Measurements from ENCODE around the gene DYNLL1. TPM values are rescaled to one million over a fixed set of nuclear protein-coding genes. Genes with fewer than 3 reads are reported as not detected.
A peak's percentile ranks its signal among the peaks of the same experiment; 100 is the strongest.

Gene DYNLL1
- total RNA-seq, 1 donor: 168 TPM

GRCh38 chr12:120489018-120489417 is 6.9 kb upstream of the DYNLL1 start:
- H3K4me3 ChIP-seq (ENCODE audit: insufficient read depth, low read length): no peak overlapping the region
- DNase-seq (ENCODE audit: insufficient read length, low spot score, missing footprints): no peak
- H3K9me3 ChIP-seq (ENCODE audit: low read depth, low read length): no peaks in the 10 kb centered on the region
- H3K4me1 ChIP-seq (ENCODE audit: insufficient read depth, low read length): no peaks in the 10 kb centered on the region
- peaks cover 6% of the 10 kb centered on the region for H4K20me1 ChIP-seq (ENCODE audit: insufficient read depth, low read length)
- no peaks in the 10 kb centered on the region for H3K27me3 ChIP-seq (ENCODE audit: insufficient read depth, low read length)
- H3K79me2 ChIP-seq (ENCODE audit: insufficient read depth, low read length): no peaks in the 10 kb centered on the region
- no peak for TF ChIP-seq CTCF (IDR thresholded peaks at IDR 0.05; ENCODE audit: extremely low read depth, low read depth, low read length)
- no peak overlapping the region for H3K27ac ChIP-seq (ENCODE audit: low read depth, low read length)
- no peak overlapping the region for H2AFZ ChIP-seq (ENCODE audit: low read length)
- H3K4me2 ChIP-seq (ENCODE audit: insufficient read depth, low read length): no peak overlapping the region
- peaks cover 5% of the 10 kb centered on the region for H3K36me3 ChIP-seq (ENCODE audit: insufficient read depth, low read length)

- no peak for DNase-seq (ENCODE audit: insufficient read length, low spot score, missing footprints)
- no peak for TF ChIP-seq CTCF (IDR thresholded peaks at IDR 0.05; ENCODE audit: extremely low read depth, low read depth, low read length)
These were observed 5.6 kb upstream of the DYNLL1 start for GRCh38 chr12:120490325-120490724.

GRCh38 chr12:120490833-120491512 is 4.9 kb upstream of the DYNLL1 start:
- Histone ChIP-seq H3K9me3 (ENCODE audit: low read depth, low read length) (no peaks in the 10 kb centered on the region), H3K36me3 (ENCODE audit: insufficient read depth, low read length) (peaks cover 5% of the 10 kb centered on the region), H3K4me3 (ENCODE audit: insufficient read depth, low read length) (no peak overlapping the region), H2AFZ (ENCODE audit: low read length) (no peak overlapping the region), H3K4me2 (ENCODE audit: insufficient read depth, low read length) (no peak overlapping the region), H3K4me1 (ENCODE audit: insufficient read depth, low read length) (peaks cover 9% of the 10 kb centered on the region), H3K79me2 (ENCODE audit: insufficient read depth, low read length) (peaks cover 13% of the 10 kb centered on the region), H3K27me3 (ENCODE audit: insufficient read depth, low read length) (no peaks in the 10 kb centered on the region), H3K27ac (ENCODE audit: low read depth, low read length) (no peak overlapping the region), H4K20me1 (ENCODE audit: insufficient read depth, low read length) (peaks cover 6% of the 10 kb centered on the region)
- peak; percentile 56 for DNase-seq (ENCODE audit: insufficient read length, low spot score, missing footprints)
- no peak for TF ChIP-seq CTCF (IDR thresholded peaks at IDR 0.05; ENCODE audit: extremely low read depth, low read depth, low read length)

More at GRCh38 chr12:120490325-120490724, 5.6 kb upstream of the DYNLL1 start:
- Histone ChIP-seq H3K4me1 (ENCODE audit: insufficient read depth, low read length) (peaks cover 8% of the 10 kb centered on the region), H2AFZ (ENCODE audit: low read length) (no peak overlapping the region), H3K36me3 (ENCODE audit: insufficient read depth, low read length) (peaks cover 5% of the 10 kb centered on the region), H3K27me3 (ENCODE audit: insufficient read depth, low read length) (no peaks in the 10 kb centered on the region), H4K20me1 (ENCODE audit: insufficient read depth, low read length) (peaks cover 6% of the 10 kb centered on the region), H3K9me3 (ENCODE audit: low read depth, low read length) (no peaks in the 10 kb centered on the region), H3K79me2 (ENCODE audit: insufficient read depth, low read length) (peaks cover 8% of the 10 kb centered on the region), H3K4me2 (ENCODE audit: insufficient read depth, low read length) (no peak overlapping the region), H3K4me3 (ENCODE audit: insufficient read depth, low read length) (no peak overlapping the region), H3K27ac (ENCODE audit: low read depth, low read length) (no peak overlapping the region)

- DNase-seq (ENCODE audit: insufficient read length, low spot score, missing footprints): peak; percentile 67
- no peak for TF ChIP-seq CTCF (IDR thresholded peaks at IDR 0.05; ENCODE audit: extremely low read depth, low read depth, low read length)
- Histone ChIP-seq H3K27me3 (ENCODE audit: insufficient read depth, low read length) (no peaks in the 10 kb centered on the region), H3K4me1 (ENCODE audit: insufficient read depth, low read length) (peaks cover 20% of the 10 kb centered on the region), H3K27ac (ENCODE audit: low read depth, low read length) (peak overlapping the region; percentile 55), H3K79me2 (ENCODE audit: insufficient read depth, low read length) (peaks cover 40% of the 10 kb centered on the region), H2AFZ (ENCODE audit: low read length) (peak overlapping the region; percentile 79), H3K36me3 (ENCODE audit: insufficient read depth, low read length) (peaks cover 22% of the 10 kb centered on the region), H4K20me1 (ENCODE audit: insufficient read depth, low read length) (peaks cover 19% of the 10 kb centered on the region), H3K9me3 (ENCODE audit: low read depth, low read length) (no peaks in the 10 kb centered on the region), H3K4me2 (ENCODE audit: insufficient read depth, low read length) (peak overlapping the region; percentile 94), H3K4me3 (ENCODE audit: insufficient read depth, low read length) (peak overlapping the region; percentile 91)
These were observed 655 bp upstream of the DYNLL1 start for GRCh38 chr12:120495186-120495730.
